Mucosa of descending colon (tissue), 3 donors: ENCODE measurements around the gene OR1F1. TPM values are rescaled to one million over a fixed set of nuclear protein-coding genes. Genes with fewer than 3 reads are reported as not detected.
"Not testable (repeated sequence)": the region's sequence is repeated elsewhere in the genome, so short reads cannot be mapped to it uniquely, and the experiment has no call there.

ENCODE experiments used
- ATAC-seq: fragments of 200-7000 bp; cut with Tn5 transposase; one replicate; pipeline ENCODE4 v1.9.1; 2020; ENCODE audit warnings: mild to moderate bottlenecking, moderate library complexity
- DNase-seq, 3 donors: peaks; one replicate each; pipeline ENCODE4 v3.0.0-alpha.2; 2020
- H3K36me3 ChIP-seq: fragments of 200-600 bp; one replicate; pipeline ENCODE4 v1.8.0; 2021; ENCODE audit warnings: low read depth, mild to moderate bottlenecking
- H3K4me1 ChIP-seq: fragments of 200-600 bp; one replicate; pipeline ENCODE4 v1.8.0; 2021; ENCODE audit warnings: low read depth, mild to moderate bottlenecking
- H3K4me3 ChIP-seq: fragments of 200-600 bp; one replicate; pipeline ENCODE4 v1.8.0; 2021; ENCODE audit warnings: mild to moderate bottlenecking
- H3K9me3 ChIP-seq: fragments of 200-600 bp; one replicate; pipeline ENCODE4 v1.8.0; 2021; ENCODE audit warnings: mild to moderate bottlenecking
- CTCF ChIP-seq: fragments of 200-600 bp; IDR thresholded peaks from one replicate; pipeline ENCODE4 v1.8.0; 2022; ENCODE audit warnings: antibody characterized with exemption, mild to moderate bottlenecking
- intact Hi-C, 2 donors: fragments of 100-400 bp; cut with DNase I in 1 of 2; cut with micrococcal nuclease in 1 of 2; formaldehyde crosslinking; loops; one replicate each; pipeline versions ENCODE4 v1.11.0 to v1.11.1; 2022; cut with DNase I, micrococcal nuclease
- long read RNA-seq, 2 donors: library from polyadenylated mRNA; unstranded; transcript quantifications; one replicate each; pipeline ENCODE4 v2.0.0, GENCODE V29; 2019 to 2021
- total RNA-seq, 3 donors: library from RNA; stranded (reverse); fragmentation: NEBNext Ultra II Directional in 2 of 3; extraction: Animal tissue kit (Norgen Biotek cat#: 25700) in 2 of 3; gene quantifications; one replicate each; pipeline versions ENCODE4 v1.2.1 to v1.2.4, GENCODE V29; 2021 to 2023
- donor health status: DM: no; HTN: no; CAD: no; lungs with moderate emphysema.
- donor health status: DM: no; HTN: no; CAD: no.
- donor health status: DM: no; HTN: yes; CAD: no.

The OR1F1 gene
- not detected for total RNA-seq
- long read RNA-seq, donor 1, result 0 reads
- long read RNA-seq, donor 2, result 0 reads

GRCh38 chr16:3187798-3188674 lies at the start of gene OR1F1:
Gene OR1F1 (plus strand): TSS chr16:3188204.
- DNase-seq (no peak), ATAC-seq (no peak)
- intact Hi-C loops, result no loop called here
- no peak for TF ChIP-seq CTCF
- Histone ChIP-seq H3K36me3 (no peaks in the 10 kb centered on the region), H3K4me1 (peaks cover 18% of the 10 kb centered on the region), H3K9me3 (no peaks in the 10 kb centered on the region), H3K4me3 (no peak within 1 kb of the TSS)

GRCh38 chr16:3138342-3138741 lies 49.7 kb upstream of the OR1F1 start:
- peak in 1 of 3 donors; percentile 52 for DNase-seq
- intact Hi-C loops, result no loop called here
- ATAC-seq, result no peak
- Histone ChIP-seq H3K9me3 (no peaks in the 10 kb centered on the region), H3K36me3 (no peaks in the 10 kb centered on the region), H3K4me3 (no peak overlapping the region), H3K4me1 (peaks cover 2% of the 10 kb centered on the region)
- no peak for TF ChIP-seq CTCF

DNA sequence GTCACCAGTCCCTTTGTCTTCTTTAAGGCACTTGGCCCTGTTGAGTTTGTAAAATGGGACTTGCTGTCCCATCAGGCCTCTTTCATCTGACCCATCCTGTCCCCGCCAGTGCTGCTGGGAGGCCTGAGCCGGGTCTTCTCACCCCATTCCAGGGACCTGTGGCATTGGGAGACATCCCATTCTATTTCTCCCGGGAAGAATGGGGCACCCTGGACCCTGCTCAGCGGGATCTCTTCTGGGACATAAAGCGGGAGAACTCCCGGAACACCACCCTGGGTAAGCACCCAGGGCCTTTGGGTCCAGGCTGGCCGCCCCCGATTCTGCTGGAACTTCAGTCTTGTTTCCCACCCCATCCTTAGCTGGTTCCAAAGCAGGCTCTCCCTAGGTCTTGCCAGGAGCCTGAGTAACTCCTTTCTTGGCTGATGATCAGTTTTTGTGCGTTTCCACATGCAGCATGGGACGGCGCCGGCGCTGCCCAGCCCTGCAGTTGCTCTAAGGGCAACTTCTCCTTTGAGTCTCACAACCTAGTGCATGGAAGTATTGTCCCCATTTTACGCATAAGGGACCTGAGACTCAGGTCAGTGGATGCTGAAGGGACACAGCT lies 49.1 kb upstream of the OR1F1 start:
- H3K36me3 ChIP-seq, result no peaks in the 10 kb centered on the region
- intact Hi-C loops, result no loop called here
- H3K4me1 ChIP-seq, result peaks cover 8% of the 10 kb centered on the region
- no peaks in the 10 kb centered on the region for H3K9me3 ChIP-seq
- TF ChIP-seq CTCF, result no peak
- ATAC-seq, result no peak
- no peak overlapping the region for H3K4me3 ChIP-seq
- peak in 1 of 3 donors; percentile 31 for DNase-seq

- H3K4me3 ChIP-seq, H3K36me3 ChIP-seq, H3K4me1 ChIP-seq, ATAC-seq, DNase-seq, intact Hi-C loops, H3K9me3 ChIP-seq: not testable (repeated sequence)
Measured at GRCh38 chr16:3139561-3139960, 48.4 kb upstream of the OR1F1 start.

DNA sequence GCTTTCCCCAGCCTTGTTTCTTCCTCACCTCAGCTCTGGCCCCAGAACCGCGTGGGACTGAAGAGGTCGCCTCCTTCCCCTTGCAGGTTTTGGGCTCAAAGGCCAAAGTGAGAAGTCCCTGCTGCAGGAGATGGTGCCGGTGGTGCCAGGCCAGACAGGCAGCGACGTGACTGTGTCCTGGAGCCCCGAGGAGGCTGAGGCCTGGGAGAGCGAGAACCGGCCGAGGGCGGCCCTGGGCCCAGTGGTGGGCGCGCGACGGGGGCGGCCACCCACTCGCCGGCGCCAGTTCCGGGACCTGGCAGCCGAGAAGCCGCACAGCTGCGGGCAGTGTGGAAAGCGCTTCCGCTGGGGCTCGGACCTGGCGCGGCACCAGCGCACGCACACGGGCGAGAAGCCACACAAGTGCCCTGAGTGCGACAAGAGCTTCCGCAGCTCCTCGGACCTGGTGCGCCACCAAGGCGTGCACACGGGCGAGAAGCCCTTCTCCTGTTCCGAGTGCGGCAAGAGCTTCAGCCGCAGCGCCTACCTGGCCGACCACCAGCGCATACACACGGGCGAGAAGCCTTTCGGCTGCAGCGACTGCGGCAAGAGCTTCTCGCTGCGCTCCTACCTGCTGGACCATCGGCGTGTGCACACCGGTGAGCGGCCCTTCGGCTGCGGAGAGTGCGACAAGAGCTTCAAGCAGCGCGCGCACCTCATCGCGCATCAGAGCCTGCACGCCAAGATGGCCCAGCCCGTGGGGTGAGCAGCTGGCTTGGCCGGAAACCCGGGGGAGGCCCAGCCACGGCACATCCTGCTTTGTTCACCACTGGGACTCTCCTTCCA lies 47.2 kb upstream of the OR1F1 start:
- no peak for TF ChIP-seq CTCF
- intact Hi-C loops, result no loop called here
- Histone ChIP-seq H3K36me3 (no peaks in the 10 kb centered on the region), H3K9me3 (no peaks in the 10 kb centered on the region), H3K4me3 (no peak overlapping the region), H3K4me1 (peaks cover 8% of the 10 kb centered on the region)
- DNase-seq (peak in 1 of 3 donors; percentile 37), ATAC-seq (no peak)
